Neural crest cell (in vitro differentiated cells): Measurements from ENCODE around the gene EPHA5. TPM values are rescaled to one million over a fixed set of nuclear protein-coding genes. Genes with fewer than 3 reads are reported as not detected.

ENCODE experiments used
- DNase-seq: peaks from one replicate; pipeline ENCODE4 v3.0.0; 2021; ENCODE audit warnings: low read depth, mixed read lengths, low spot score
- H3K27ac Mint-ChIP-seq: one replicate; pipeline ENCODE4 v1.8.0; 2021; ENCODE audit warnings: mild to moderate bottlenecking, mixed read lengths; ENCODE audit not compliant: unreplicated experiment
- H3K27me3 Mint-ChIP-seq: 2 replicates; pipeline ENCODE4 v1.8.0; 2021; ENCODE audit warnings: low read depth, mild to moderate bottlenecking, mixed read lengths
- H3K36me3 Mint-ChIP-seq: 2 replicates; pipeline ENCODE4 v1.8.0; 2021; ENCODE audit warnings: low read depth, mild to moderate bottlenecking, mixed read lengths
- H3K4me1 Mint-ChIP-seq: 2 replicates; pipeline ENCODE4 v1.8.0; 2021; ENCODE audit warnings: mixed read lengths
- H3K4me3 Mint-ChIP-seq: one replicate; pipeline ENCODE4 v1.8.0; 2021; ENCODE audit warnings: mild to moderate bottlenecking, mixed read lengths
- H3K9me3 Mint-ChIP-seq: 2 replicates; pipeline ENCODE4 v1.8.0; 2021; ENCODE audit warnings: mixed read lengths
- CTCF ChIP-seq: fragments of 200-600 bp; sonication (generic); conservative IDR thresholded peaks from 2 replicates; pipeline ENCODE4 v1.5.0; 2021; ENCODE audit warnings: antibody characterized with exemption, mild to moderate bottlenecking
- total RNA-seq: library from RNA; stranded (reverse); gene quantifications from 2 replicates; pipeline ENCODE4 v1.2.1, GENCODE V29; 2021

EPHA5 gene
- total RNA-seq, 1 donor from 2014 or later, result 0.07 TPM

- peaks cover 1% of the 10 kb centered on the region for H3K9me3 Mint-ChIP-seq
Observed at GRCh38 chr4:65521666-65522065, 148.6 kb downstream of the EPHA5 start.

GRCh38 chr4:65515646-65516045 is 154.6 kb downstream of the EPHA5 start:
- no peaks in the 10 kb centered on the region for H3K27me3 Mint-ChIP-seq
- peaks cover 5% of the 10 kb centered on the region for H3K4me1 Mint-ChIP-seq
- H3K9me3 Mint-ChIP-seq, result peaks cover 3% of the 10 kb centered on the region
- TF ChIP-seq CTCF, result no peak
- H3K27ac Mint-ChIP-seq, result no peak overlapping the region
- H3K4me3 Mint-ChIP-seq, result no peak overlapping the region
- no peaks in the 10 kb centered on the region for H3K36me3 Mint-ChIP-seq
- DNase-seq, result no peak

More at GRCh38 chr4:65521666-65522065, 148.6 kb downstream of the EPHA5 start:
- TF ChIP-seq CTCF, result no peak
- H3K4me1 Mint-ChIP-seq, result no peaks in the 10 kb centered on the region
- no peaks in the 10 kb centered on the region for H3K36me3 Mint-ChIP-seq
- H3K4me3 Mint-ChIP-seq, result no peak overlapping the region
- no peak overlapping the region for H3K27ac Mint-ChIP-seq
- DNase-seq, result no peak
- H3K27me3 Mint-ChIP-seq, result no peaks in the 10 kb centered on the region

GRCh38 chr4:65510976-65511375 is 159.3 kb downstream of the EPHA5 start:
- DNase-seq, result no peak
- TF ChIP-seq CTCF, result no peak
- H3K4me1 Mint-ChIP-seq, result peaks cover 4% of the 10 kb centered on the region
- H3K27ac Mint-ChIP-seq, result no peak overlapping the region
- H3K27me3 Mint-ChIP-seq, result no peaks in the 10 kb centered on the region
- peaks cover 2% of the 10 kb centered on the region for H3K9me3 Mint-ChIP-seq
- no peaks in the 10 kb centered on the region for H3K36me3 Mint-ChIP-seq
- no peak overlapping the region for H3K4me3 Mint-ChIP-seq

- Mint-ChIP-seq H3K9me3 (peaks cover 2% of the 10 kb centered on the region), H3K4me1 (no peaks in the 10 kb centered on the region)
- no peak for DNase-seq
Observed at GRCh38 chr4:65508168-65508567, 162.1 kb downstream of the EPHA5 start.

GRCh38 chr4:65502131-65502701 is 168.1 kb downstream of the EPHA5 start:
- no peak for TF ChIP-seq CTCF

More at GRCh38 chr4:65508168-65508567, 162.1 kb downstream of the EPHA5 start:
- TF ChIP-seq CTCF, result no peak
- no peaks in the 10 kb centered on the region for H3K27me3 Mint-ChIP-seq
- H3K36me3 Mint-ChIP-seq, result no peaks in the 10 kb centered on the region
- no peak overlapping the region for H3K4me3 Mint-ChIP-seq
- H3K27ac Mint-ChIP-seq, result no peak overlapping the region

More at GRCh38 chr4:65502131-65502701, 168.1 kb downstream of the EPHA5 start:
- no peak overlapping the region for H3K27ac Mint-ChIP-seq
- no peaks in the 10 kb centered on the region for H3K36me3 Mint-ChIP-seq
- H3K9me3 Mint-ChIP-seq, result no peaks in the 10 kb centered on the region
- H3K27me3 Mint-ChIP-seq, result no peaks in the 10 kb centered on the region
- no peak overlapping the region for H3K4me3 Mint-ChIP-seq
- no peak for DNase-seq
- H3K4me1 Mint-ChIP-seq, result no peaks in the 10 kb centered on the region
